Measurements from ENCODE around the gene GRPEL2.
"Not testable (repeated sequence)": the region's sequence is repeated elsewhere in the genome, so short reads cannot be mapped to it uniquely, and the experiment has no call there.

The GRPEL2 gene

DNA sequence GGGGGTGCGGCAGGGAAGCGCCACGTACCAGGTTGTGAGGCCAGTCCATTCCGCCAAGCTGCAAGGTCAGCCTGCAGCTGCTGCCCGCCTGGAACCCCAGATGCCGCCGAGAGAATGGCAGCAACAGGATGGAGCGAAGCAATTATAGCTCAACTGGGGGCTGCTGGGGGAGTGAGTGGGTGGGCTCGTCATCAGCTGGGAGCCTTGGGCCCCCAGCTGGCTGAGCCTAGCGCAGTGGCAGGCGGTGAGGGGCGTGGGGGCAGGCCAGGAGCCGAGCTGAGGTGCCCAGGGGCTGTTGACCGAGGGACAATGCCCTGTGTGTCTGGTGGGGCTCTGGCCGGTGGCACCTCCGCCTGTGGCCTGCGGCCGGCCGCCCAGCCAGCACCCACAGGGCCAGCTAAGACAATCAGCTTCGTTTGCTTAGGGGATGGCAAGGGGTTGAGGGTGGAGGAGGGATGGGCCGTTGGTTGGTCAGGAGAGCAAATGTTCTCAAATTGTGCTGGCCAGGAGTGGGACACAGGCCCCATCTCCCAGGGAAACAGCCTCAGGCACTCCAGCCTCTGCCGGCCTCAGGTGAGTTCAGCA is 34.0 kb downstream of the GRPEL2 start, which contains the start of gene IL17B:
Gene IL17B (minus strand): TSS at position 116 of the 585 bp plus-strand sequence. CDS start 67 bp downstream, at position 49.
- DNase-seq, result no peak

DNA sequence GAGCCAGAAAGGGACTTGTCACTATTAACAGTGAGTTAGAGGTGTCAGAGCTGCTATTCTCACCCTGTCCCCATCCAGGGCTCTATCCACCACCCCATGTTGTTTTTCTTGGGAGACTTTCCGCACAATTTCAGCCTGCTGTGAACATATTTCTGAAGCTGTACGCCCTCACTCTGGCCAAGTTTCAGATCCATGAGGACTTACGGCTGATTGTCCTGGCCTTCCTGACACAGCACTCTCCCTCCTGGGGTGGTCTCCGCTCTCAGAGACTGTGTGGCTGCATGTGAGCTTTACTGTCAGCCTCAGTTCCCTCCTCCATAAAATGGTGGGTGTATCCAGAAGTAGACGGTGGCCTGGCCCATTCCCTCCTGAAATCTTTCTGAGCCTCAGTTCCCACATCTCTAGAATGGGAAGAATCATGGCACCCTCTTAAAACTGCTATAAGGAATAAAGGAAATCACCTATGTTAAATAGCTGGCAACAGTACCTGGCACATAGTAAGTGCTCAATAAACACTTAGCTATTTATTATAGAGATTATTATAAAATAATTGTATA is 34.6 kb downstream of the GRPEL2 start:
- DNase-seq, result no peak

DNA sequence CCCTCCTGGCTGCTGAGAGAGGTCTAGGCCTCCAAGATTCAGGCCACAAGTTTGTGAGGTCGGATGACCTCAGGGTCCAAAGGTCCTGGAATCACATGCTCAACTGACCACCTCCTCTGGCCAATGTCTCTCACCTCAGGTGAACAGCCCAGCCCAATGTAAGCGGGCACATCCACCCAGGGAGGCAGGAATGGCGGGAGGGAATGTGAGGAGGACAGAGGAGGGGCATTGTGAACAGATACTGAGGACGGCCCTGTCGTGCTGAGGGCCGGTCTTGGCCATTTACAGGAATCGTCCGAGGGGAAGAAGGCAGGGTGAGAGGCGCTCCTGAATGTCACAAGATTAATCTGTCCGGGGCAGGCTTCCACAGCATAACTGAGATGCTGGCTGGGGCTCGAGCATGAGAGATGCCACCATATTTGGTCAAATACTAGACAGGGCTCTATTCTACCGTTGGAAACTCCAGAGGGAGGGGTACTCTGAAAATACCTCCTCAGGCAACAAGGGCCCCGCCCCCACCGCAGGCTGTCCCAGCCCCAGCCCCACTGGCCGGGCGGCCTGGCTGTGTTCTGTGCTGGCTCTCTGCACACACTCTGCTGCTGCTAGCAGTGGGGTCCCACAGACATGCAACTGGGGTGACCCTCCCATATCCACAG is 35.3 kb downstream of the GRPEL2 start:
- no peak for DNase-seq

DNA sequence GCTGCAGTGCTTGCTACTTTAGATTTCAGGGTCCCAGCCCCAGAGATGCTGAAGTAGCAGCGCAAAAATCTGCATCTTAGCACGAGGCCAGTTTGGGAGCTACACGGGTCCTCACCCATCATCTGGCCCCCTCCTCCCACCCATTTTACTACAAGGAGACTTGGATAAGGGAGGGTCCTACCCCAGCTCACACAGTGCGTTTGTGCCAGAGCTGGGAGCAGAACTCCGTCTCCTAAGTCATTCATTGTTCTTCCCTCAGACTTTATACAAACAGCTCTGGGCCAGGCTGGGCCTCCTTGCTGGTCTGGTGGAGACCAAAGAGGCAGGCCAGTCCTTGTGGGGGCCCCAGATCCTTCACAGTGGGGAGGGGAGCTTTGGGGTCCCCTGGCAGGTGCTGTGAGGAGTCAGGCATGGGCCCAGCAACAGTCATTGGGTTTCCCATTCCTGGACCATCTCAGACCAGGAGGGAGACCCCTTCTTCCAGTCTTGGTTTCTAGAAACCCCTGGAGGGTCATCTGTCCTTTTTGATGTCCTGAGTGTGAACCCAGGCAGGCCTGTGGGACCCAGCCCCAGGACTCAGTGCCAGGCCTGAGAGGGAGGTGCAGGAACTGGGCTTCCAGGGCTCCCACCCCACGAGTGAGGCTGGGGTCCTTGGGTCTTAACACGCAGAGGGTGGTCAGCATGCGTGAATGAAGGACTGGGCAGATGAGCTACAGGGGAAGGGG is 36.1 kb downstream of the GRPEL2 start:
- DNase-seq, result no peak

DNA sequence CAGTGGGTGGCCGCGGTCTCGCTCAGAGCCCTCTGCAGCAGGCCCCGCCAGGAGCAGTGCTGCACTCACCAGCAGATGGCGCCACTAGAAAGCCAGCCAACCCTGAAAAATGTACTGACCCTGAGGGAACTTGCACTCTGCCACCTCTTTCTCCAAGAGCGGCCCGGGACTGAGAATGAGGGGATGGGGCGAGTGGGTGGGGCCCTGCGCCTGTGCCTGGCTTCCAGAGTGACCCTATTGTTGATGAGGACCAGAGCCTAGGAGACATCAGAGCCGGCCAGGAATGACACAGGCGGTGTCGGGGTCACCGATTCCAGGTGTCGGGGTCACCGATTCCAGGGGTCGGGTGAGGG is 36.7 kb downstream of the GRPEL2 start:
- peak; percentile 74 for DNase-seq

DNA sequence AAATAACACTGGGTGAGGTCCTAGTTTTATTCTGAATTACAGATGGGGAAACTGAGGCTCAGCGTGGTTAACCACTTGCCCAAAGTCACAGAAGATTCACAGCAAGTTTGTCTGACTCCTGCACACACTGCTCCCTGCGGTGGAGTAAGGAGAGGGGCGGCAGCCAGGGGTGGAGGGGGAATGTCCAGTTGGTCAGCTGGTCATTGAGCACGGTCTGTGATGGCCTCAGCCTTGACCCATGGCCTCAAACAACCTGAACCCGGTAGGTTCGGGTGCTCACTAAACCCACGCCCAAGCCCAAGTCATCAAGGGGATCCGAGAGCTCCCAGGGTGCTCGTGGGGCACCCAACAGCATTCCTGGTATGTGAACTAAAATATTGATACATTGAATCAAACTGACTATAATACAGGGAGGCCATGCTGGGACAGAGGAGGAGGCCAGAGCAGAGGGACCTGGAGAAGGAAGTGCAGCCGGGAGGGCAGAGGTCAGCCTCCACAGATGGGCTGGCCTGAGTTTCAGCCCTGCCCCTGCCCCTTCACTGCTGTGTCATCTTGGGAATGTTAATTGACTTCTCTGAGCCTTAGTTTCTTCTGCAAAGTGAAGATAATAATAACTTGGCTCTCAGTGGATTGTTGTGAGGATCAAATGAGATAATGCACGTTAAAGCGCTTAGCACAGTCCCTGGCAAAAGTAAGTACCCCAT is 37.4 kb downstream of the GRPEL2 start:
- no peak for DNase-seq

DNA sequence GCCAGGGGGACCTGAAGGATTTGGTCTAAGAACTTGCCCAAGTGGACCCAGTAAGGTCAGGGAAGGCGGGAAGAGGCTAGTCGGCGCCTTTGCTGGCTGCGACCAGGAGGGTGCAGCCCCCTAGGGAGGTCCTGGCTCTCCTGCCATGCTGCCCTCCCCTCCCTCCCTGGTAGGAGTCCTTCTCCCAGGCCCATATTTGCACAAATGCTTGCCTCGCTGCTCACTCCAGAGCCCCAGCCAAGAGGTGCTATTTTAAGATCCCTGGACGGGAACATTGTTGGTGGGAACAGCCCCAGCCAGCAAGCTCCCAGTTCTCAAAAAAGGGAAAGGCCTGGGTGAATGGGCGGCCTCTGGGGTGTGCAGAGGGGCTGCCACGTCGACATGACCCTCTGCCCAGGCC is 38.1 kb downstream of the GRPEL2 start:
- DNase-seq, result no peak

DNA sequence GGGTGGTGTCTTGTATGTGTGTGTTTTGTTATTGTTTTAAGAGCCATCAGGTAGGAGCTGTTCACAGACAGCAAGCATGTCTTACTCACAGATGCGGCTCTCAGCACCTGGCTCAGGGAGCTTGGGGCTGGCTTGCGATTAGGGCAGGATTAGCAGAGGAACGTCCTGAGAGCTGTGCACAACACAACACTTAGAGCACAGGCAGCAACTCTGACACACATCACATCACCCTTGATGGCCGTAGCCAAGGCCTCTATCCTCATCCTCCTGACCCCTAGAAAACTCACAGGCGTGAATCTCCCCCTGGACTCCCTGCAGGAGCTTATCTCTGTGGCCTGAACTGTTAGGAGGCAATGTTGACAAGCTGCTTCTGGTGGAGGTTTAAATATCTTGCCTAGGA is 40.9 kb downstream of the GRPEL2 start:
- no peak for DNase-seq

DNA sequence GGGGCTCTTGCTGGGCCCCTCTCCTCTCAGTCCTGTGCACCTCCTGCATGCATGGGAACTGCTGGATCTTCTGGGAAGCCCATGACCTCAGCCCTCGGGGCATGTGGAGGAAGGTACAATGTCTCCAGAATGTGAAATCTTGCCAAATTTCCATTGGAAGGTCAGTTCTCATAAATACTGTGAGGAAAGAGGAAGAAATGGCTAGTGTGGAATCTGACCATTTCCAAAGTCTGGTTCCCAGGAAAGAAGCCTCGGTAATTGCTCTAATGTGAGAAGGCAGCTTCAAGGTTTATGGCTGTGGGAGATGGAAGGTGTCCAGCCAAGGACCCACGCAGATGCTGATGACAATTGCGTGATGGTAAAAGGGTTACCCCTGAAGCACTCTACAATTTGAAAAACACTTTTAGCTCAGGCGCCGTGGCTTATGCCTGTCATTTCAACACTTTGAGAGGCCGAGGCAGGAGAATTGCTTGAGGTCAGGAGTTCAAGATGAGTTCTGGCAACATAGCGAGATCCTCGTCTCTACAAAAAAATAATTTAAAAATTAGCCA is 41.9 kb downstream of the GRPEL2 start:
- no peak for DNase-seq

DNA sequence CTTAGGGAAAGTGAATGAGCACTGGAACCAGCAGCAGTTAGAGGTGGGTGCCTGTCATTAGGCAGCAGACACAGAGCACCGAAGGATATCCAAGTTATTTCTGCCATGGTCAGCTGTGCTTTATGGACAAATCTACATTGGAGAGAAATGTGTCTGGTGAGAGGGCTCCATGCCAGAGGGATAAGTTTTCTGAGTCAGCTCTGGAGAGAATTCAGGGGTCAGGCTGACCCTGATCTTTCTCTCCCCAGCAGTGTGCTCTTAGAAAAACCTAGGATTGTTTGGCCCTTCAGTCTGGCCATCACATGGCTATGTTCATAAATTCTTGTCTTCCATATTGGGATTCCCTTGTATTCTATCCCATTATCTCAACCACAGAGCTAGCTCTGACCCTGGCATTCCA is 42.7 kb downstream of the GRPEL2 start:
- no peak for DNase-seq

DNA sequence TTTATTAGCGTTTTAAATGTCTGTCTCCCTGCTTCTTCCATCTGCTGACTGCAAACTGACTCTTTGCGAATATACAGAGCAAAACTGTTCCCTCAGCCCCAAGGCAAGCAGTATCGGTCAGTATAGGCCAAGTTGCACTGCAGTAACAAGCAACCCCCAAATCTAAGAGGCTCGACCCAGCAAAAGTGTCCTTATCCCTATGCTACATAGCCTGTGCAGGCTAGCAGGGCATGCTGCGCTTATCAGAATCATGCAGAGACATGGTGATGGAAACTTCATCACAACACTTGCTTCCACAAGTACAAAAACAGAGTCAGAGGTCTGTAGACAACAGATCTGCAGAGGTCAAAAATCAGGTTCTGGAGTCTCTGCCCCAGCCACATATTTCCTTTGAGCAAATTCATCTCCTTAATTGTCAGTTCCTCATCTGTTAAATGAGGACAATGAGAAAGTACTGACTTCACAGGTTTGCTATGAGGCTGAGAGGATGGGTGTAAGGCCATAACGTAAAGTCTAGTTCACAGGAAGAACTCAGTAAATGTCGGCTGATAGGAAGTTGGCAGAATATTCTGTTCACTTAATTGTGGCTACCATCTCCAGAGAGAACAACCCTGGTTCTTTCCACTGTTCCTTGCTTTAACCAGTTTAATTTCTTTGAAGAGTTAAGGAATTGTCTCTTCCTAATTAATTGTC is 43.3 kb downstream of the GRPEL2 start:
- no peak for DNase-seq

DNA sequence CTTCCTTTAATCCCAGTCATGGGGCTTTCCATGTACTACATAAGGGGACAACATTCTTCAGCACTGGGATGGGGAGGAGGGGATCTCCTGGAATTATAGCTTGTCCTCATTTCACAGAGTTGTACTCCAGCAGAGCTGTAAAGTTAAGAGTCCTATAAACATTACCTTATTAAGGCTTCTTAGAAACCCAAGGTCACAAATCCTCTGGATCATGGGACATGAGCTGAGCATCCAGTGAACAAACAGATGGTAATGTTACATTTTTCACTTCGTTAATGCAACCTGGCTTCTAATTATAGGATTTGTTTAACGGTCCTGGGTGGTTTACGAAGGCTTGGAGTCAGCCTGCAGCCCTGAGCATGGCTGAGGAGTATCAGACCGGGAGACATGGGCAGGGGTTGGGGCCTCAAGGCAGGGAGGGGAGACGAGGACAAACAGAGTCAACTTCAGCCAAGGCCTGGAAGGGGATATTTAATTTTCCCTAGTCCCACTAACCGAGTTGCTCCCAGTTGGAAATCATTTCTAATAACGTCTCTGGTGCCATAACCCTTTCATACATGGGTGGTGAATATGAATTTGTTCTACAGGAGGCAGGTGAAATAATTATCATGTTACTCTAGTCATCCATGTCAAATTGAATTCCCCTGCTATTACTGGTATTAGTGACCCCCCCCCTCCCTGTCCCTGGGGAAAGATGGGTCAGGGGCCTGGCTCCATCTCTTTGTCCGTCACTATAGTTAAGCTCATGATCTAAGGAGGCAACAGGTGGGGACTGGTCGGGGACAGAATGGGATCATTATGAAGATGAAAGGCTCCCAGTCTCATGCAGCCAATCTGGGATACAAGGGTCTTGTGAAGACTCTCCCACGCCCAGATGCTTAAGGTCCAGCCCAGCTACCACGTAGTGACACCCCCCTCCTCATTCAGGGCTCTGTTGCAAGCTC is 44.5 kb downstream of the GRPEL2 start:
- DNase-seq, result no peak

DNA sequence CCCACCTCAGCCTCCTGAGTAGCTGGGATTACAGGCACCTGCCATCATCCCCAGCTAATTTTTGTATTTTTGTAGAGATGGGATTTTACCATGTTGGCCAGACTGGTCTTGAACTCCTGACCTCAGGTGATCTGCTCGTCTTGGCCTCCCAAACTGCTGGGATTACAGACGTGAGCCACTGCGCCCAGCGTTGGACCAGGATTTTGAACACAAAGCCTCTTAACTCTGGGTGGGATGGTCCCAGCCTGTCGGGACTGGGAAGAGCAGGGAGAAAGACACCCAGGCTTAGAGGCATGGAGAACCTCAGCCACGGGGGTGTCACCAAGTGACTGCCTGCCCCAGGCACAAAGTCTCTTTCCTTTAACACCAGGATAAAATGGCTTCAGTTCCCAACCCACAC is 45.8 kb downstream of the GRPEL2 start:
- not testable (repeated sequence) for DNase-seq

DNA sequence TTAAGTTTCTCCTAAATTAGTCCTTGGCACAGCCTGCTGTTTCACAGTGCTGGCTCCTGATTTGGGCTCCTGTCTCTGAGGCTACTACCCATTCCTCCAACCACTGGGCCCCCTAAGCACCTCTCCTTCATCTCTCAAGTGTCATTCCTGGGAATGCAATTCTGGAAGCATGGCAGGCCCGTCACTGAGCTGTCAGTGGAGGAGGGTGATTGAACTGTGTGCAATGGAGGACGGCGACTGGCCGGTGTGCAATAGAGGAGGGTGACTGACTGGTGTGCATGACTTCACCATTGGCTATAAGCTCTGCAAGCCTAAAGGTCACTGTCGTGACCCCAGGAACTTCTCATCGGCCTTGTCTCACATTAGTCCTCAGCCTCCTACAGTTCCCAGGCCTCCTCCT is 46.2 kb downstream of the GRPEL2 start:
- DNase-seq, result no peak

DNA sequence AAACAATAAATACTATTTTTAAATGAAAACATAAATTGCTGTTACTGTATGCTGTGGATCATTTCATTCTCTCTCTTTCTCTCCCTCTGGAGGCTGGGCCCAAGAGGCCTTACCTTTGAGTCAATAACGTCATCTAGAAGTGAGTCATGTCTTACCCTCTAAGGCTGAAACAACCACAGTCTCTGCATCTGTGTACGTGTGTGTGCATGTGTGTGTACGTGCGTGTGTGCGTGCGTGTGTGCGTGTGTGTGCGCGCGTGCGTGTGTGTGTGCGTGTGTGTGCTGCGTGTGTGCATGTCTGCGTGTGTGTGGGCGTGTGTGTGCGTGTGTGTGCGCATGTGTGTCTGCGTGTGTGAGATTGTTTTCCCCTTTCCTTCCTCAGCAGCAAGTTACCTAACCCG is 47.4 kb downstream of the GRPEL2 start:
- no peak for DNase-seq

DNA sequence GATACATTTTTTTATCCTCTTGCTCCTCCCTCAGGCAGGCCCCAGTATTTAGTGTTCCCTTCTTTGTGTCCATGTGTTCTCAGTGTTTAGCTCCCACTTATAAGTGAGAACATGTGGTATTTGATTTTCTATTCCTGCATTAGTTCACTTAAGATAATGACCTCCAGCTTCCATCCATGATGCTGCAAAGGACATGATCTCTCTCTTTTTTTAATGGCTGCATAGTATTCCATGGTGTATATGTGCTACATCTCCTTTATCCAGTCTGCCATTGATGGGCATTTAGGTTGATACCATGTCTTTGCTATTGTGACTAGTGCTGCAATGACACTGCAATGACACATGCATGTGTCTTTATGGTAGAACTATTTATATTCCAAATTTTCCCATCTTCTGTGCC is 49.7 kb downstream of the GRPEL2 start:
- not testable (repeated sequence) for DNase-seq

DNA sequence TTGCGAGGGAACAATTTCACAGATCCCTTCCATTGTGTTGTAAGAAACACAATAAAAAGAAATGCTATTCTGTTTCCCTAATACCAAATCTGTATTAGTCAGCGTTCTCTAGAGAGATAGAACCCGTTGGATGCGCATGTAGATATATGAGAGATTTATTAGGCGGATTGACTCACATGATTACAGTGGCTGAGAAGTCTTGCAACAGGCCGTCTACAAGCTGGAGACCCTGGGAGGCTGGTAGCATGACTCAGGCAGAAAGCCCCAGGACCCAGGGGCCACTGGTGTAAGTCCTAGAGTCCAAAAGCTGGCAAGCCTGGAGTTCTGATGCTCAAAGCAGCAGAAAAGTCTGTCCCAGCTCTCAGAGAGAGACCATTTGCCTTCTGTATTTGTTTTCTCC is 52.2 kb downstream of the GRPEL2 start:
- no peak for DNase-seq

DNA sequence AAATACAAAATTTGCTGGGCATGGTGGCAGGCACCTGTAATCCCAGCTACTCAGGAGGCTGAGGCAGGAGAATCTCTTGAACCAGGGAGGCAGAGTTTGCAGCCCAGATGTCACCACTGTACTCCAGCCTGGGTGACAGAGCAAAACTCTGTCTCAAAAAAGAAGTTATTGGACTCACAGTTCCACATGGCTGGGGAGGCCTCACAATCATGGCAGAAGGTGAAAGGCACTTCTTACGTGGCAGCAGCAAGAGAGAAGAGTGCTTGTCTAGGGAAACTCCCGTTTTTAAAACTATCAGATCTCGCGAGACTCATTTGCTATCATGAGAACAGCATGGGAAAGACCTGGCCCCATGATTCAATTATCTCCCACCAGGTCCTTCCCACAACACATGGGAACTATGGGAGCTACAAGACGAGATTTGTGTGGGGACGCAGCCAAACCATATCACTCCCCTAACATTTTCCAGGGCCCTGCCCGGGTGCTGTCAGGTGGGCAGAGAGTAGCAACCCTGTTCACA is 53.5 kb downstream of the GRPEL2 start:
- DNase-seq, result not testable (repeated sequence)

DNA sequence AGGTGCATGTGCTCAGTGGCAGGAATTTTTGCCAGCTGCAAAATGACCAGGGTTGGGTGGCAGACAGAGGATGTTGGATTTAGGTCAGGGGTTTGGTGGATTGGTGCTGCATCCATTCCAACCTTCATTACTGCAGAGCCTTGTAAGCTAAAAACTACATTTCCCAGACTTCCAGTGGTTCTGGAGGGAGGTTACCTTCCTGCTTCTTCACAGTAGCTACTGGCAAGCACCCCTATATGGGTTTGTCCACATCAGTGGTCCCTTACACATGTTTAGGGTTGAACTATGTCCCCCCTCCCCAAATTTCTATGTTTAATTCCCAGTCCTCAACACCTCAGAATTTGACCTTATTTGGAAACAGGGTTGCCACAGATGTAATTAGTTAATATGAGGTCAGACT is 54.5 kb downstream of the GRPEL2 start:
- DNase-seq, result no peak

DNA sequence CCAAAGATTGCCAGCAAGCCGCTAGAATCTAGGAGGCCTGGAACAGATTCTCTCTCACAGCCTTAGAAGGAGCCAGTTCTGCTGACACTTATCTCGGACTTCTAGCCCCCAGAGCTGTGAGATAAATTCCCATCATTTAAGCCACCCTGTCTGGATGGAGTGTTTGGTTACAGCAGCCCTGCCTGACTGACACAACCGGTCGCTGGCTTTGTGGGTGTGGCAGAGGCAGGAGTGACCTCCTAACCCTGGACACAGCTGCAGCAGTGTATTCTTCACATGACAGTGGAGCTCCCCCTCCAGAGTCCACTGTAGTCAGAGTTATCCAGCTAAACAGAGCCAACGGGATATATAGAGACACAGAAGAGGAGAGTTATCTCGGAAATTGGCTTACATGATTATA is 55.0 kb downstream of the GRPEL2 start:
- no peak for DNase-seq

DNA sequence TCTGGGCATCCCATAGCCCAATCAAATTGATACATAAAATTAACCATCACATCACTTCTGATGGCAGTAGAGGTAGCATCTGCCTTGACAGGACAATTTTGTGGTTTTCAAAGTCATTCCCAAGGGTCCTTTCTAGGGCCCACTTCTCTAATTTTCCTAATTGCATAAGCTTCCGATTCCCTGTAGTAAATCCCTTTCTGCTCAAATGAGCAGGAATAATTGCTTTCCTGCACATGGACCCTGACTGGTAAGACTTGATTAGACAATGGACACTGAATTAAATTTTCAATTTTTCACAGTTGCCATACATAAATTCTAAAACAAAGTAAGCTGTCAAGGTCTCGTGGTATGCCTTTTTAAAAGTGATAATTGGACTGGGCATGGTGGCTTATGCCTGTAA is 55.8 kb downstream of the GRPEL2 start:
- no peak for DNase-seq

All from activated CD8-positive, alpha-beta memory T cell treated with anti-CD3 and anti-CD28 coated beads, Interleukin-2, amount 50 U/mL, for 4 hours (primary cell).